A549 treated with GW870086 at 1 μM for 4 hours (cell line): ENCODE data around the gene MED22. TPM values are rescaled to one million over a fixed set of nuclear protein-coding genes. Genes with fewer than 3 reads are reported as not detected.

Source experiments
- total RNA-seq: library from RNA; stranded (reverse); fragments of 200-300 nt; extraction: Qiagen RNA extraction; gene quantifications from 5 replicates; pipeline ENCODE4 v1.2.3, GENCODE V29; 2022; ENCODE audit warnings: low read depth

MED22 gene
- total RNA-seq: 21.0 to 32.2 TPM (median 30.2 TPM) in 5 replicates

DNA sequence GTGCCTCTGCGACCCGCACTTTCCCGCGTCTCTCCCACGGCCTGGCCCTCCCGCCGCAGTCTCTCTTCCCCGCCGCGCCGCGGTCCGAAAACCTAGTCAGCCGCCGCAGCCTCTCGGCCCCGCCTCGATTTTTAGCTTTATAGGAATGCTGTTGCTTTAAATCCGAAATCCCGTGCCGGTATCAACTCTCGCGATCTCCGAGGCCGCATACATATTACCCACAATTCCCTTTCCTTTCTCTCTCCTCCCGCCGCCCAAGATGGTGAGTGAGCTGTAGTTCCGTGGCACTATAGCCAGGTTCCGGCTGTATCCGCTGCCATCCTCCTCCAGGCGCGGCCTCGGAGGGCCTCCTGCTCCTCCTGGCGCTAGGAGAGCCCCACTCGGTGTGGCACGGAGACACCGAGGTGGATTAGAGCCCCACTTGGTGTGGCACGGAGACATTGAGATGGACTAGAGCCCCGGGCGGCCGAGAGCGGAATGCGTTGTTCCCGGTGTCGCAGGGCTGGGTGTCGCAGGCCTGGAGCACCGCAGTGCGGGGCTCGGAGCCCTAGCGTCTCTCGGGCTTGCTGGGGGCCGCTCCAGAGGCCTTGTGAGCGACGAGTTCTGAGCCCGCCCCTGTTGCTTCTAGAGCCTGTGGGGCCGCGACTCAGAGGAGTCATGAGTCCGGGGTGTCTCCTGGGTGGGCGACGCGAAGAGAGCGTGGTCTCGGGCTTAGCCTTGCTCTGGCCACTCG lies at the start of gene MED22, which contains the start of gene RPL7A:
TSS of gene MED22 (minus strand) at position 147 of the 733 bp plus-strand sequence. CDS start 1,469 bp downstream, outside the sequence.
TSS of gene RPL7A (plus strand) at position 234 of the 733 bp plus-strand sequence. CDS start at position 260, 26 bp downstream.

DNA sequence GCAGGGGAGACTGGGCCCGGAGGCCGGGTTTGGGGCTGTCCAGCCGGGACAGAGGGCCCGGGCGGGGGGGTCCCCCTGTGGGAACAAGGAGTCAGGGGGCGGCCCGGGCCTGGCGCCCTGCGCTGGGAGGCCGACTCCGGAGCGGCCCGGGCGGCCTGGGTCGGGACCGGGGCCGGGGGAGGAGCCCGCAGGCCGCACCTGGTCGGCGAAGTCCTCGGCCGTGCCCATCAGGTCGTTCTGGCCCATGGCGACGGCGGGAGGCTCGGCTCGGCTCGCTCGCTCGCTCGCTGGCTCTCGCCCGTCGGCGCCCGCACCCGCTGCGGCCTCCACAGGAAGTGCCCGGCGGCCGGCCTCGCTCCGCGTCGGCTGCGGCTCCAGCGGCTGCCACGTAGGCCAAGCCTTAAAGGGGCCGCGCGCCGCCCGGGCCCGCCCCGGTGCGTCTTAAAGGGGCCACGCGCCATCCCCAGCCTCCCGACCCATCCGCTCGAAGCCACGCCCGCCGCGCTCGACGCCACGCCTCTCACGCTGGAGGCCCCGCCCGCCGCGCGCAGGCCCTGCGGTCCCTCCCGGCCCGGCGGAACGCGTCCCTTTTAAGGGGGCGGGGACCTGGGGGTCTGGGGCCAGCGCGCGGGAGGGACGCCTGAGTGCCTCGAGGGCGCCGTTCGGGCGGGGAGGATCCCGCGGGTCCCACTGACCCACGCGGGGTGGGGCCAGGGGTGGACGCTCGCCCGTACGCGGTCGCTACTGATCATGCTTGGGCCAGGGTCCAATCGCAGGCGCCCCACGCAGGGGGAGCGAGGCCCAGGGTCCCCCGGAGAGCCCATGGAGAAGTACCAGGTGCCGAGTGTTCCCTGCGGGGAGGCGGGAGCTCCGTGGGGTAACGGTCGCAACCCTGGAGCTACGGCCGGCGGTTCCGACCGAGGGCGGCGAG lies 28.1 kb upstream of the MED22 start, which contains the start of the genes STKLD1 and SURF4:
TSS of gene STKLD1 (plus strand) at position 643 of the 931 bp plus-strand sequence. CDS start at position 751, 108 bp downstream.
TSS of gene SURF4 (minus strand) at position 337 of the 931 bp plus-strand sequence. CDS start at position 246, 91 bp downstream.

DNA sequence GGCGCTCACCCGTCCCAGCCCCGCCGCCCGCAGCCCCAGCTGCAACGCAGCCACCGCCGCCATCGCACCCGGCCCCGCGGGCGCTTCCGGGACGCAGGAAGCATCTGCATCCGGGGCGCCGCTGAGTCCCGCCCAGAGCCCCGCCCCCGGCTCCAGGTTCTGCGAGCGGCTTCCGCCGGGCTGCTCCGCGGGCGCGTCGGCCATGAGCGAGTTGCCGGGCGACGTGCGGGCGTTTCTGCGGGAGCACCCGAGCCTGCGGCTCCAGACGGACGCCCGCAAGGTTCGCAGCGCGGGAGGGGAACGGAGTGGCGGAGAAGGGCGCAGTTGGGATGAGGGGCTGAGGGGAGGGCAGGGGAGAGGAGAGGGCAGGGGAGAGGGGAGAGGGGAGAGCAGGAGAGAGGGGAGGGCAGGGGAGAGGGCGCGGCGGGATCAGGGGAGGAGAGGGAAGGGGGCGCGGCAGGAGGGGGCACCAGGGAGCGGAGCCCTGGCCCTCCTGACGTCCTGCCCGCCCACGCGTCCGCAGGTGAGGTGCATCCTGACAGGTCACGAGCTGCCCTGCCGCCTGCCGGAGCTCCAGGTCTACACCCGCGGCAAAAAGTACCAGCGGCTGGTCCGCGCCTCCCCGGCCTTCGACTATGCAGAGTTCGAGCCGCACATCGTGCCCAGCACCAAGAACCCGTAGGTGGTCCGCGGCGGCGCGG lies 8.6 kb upstream of the MED22 start, which contains the start of the genes SURF1 and SURF2:
TSS of gene SURF1 (minus strand) at position 97 of the 701 bp plus-strand sequence. CDS start at position 63, 34 bp downstream.
TSS of gene SURF2 (plus strand) at position 160 of the 701 bp plus-strand sequence. CDS start at position 203, 43 bp downstream.

GRCh38 chr9:133335924-133336811 lies 11.8 kb downstream of the MED22 start, which contains the start of gene SURF6:
TSS of gene SURF6 (minus strand) at chr9:133336188. CDS start at chr9:133336132, 56 bp downstream.

Other genes with a start within 250 kb of the MED22 start
- gene RALGDS, start 226.9 kb downstream of the MED22 start, total RNA-seq: 22.0 to 27.2 TPM (median 25.6 TPM) in 5 replicates
- 1.7 to 2.8 TPM (median 2.4 TPM) in 5 replicates for gene GBGT1, start 184.2 kb downstream of the MED22 start, total RNA-seq
- gene OBP2B, start 138.9 kb downstream of the MED22 start, total RNA-seq: not detected in 5 replicates
- not detected in 5 replicates for gene ABO, start 72.9 kb downstream of the MED22 start, total RNA-seq
- gene SURF6, start 11.9 kb downstream of the MED22 start, total RNA-seq: 19.9 to 29.3 TPM (median 24.0 TPM) in 5 replicates
- 3,291 to 3,531 TPM (median 3,341 TPM) in 5 replicates for gene RPL7A, start 87 bp upstream of the MED22 start, total RNA-seq
- 37.9 to 50.3 TPM (median 43.3 TPM) in 5 replicates for gene SURF1, start 8.4 kb upstream of the MED22 start, total RNA-seq
- 36.7 to 54.8 TPM (median 45.8 TPM) in 5 replicates for gene SURF2, start 8.4 kb upstream of the MED22 start, total RNA-seq
- 173 to 210 TPM (median 201 TPM) in 5 replicates for gene SURF4, start 27.9 kb upstream of the MED22 start, total RNA-seq
- gene STKLD1, start 28.2 kb upstream of the MED22 start, total RNA-seq: 0.53 to 1.2 TPM (median 0.68 TPM) in 5 replicates
- 29.9 to 37.9 TPM (median 32.5 TPM) in 5 replicates for gene REXO4, start 69.9 kb upstream of the MED22 start, total RNA-seq
- gene ADAMTS13, start 74.2 kb upstream of the MED22 start, total RNA-seq: 0.37 to 1.1 TPM (median 0.52 TPM) in 5 replicates
- gene CACFD1, start 111.8 kb upstream of the MED22 start, total RNA-seq: 3.0 to 4.5 TPM (median 4.3 TPM) in 5 replicates
- gene SLC2A6, start 131.0 kb upstream of the MED22 start, total RNA-seq: 13.5 to 21.5 TPM (median 19.5 TPM) in 5 replicates
- not detected in 5 replicates for gene MYMK, start 176.8 kb upstream of the MED22 start, total RNA-seq
- gene ADAMTSL2, start 186.6 kb upstream of the MED22 start, total RNA-seq: 0.03 TPM in 1 of 5 replicates, not detected in the others